HG02938 (cell line): ENCODE data around the gene RFC2.

Source experiments
- ATAC-seq: cut with Tn5 transposase; IDR thresholded peaks from one replicate; pipeline ENCODE4 v1.9.1; 2021; ENCODE audit warnings: mild to moderate bottlenecking, moderate library complexity; ENCODE audit not compliant: unreplicated experiment

The RFC2 gene

GRCh38 chr7:74193913-74194312, 60.3 kb downstream of the RFC2 start:
- no peak for ATAC-seq

DNA sequence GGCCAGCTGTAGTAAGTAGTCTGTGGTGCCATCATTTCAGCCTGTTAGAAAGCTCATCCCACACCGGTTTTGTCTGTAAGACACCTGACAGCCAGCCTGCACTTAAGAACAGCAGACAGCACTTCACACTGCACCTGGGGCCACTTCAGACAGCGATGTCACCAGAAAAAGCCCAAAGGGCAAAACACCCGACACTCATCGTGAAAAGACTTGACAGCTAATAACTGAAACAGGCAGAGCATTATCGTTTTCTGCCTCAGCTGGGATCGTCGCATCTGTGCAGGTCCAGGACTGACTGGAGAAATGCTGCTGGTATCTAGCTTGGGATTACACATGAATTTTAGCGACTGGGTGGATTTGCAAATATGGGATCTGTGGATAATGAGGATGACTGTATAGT, 61.1 kb downstream of the RFC2 start:
- no peak for ATAC-seq

- no peak for ATAC-seq
These were observed 63.0 kb downstream of the RFC2 start for GRCh38 chr7:74191231-74191630.

- ATAC-seq: no peak
These were observed 63.9 kb downstream of the RFC2 start for GRCh38 chr7:74190259-74190658.

DNA sequence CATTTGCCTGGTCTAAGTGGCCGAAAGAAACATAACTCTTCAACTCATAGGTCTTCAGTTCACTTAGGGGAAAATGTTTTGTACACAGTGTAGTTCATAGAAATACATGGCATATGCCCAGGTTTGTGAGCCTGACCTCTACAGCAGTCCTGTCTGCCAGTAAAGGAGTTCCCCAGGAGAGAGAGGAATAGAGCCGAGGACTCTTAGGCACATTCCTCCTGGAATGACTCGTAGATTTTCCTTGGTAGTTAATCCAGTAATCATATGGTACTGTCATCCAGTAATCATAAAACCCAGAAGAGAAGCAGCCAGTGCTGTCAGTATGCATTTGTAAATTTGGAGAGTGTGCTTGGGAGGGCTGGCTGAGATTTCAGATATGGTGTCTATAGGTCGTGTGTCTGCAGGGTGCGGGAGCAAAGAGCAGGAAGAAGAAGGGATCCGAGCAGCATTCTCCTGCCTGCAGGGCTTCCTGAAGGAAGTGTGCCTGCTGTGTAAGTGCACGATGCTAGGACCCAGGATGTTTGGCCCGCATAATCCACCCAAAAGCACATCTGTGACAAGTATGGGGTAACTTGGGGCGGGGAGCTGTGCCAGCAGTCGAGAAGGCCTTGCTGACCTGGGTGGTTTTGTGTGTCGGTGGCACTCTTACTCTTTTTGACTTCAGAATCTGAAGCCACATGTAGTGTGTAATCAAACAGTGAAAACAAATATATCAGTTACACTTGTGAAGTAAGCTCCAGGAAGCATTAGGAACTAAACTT, 66.1 kb downstream of the RFC2 start:
- no peak for ATAC-seq

DNA sequence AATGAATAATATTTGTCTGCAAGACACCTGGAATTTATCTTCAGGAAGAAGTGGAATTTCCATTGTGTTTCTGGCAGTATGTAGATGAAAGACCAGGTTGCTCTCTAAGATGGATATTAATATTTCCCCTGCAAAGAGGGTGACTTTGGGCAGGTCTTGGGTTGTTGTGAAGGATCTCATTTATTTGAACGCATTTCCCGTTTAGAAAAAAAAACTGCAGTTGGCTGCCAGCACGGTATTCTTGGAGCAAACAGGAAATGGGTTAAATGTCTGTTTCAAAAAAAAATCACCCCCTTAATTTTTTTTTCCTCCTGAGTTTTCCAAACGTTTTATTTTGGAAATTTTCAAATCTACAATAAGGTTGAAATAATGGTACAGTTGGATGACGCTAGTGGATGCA, 68.6 kb downstream of the RFC2 start:
- ATAC-seq: no peak

DNA sequence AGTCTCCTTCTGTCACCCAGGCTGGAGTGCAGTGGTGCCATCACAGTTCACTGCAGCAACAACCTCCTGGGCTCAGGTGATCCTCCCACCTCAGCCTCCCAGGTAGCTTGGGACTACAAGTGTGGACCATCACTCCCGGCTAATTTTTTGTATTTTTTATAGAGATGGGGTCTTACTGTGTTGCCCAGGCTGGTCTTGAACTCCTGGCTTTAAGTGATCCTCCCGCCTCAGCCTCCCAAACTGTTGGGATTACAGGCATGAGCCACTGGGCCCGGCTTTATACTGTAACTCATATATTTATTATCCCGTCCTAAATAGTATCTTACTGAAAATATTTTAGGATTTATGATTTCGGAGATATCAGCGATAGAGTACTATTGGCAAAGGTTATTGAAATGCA, 69.2 kb downstream of the RFC2 start:
- no peak for ATAC-seq

GRCh38 chr7:74183653-74184450, 70.3 kb downstream of the RFC2 start:
- no peak for ATAC-seq

DNA sequence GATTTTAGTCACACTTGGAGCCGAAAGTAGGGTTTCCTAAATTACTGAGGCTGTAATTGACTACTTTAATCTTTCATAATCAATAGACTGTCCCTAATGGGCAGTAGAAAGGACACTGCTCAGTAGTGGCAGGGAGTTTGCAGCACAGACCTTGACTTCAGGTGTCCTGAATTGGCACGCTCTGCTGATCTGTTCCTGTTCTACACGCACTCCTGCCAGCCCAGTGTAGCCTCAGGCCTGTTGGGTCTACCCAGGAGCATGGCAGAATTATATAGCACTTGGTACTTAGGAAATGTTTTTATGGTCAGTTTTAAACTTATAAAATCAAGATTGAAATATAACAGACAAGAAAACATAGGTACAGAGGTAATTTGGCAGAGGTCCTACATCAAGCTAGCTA, 71.1 kb downstream of the RFC2 start:
- ATAC-seq: no peak

- ATAC-seq: no peak
These were observed 71.6 kb downstream of the RFC2 start for GRCh38 chr7:74182453-74183090.

GRCh38 chr7:74181821-74182220, 72.4 kb downstream of the RFC2 start:
- ATAC-seq: no peak
